Fibroblast of peridontal ligament (primary cell): ENCODE results near the gene HNF1B.

Experiments
- DNase-seq: peaks from one replicate; pipeline ENCODE4 v3.0.0-alpha.2; 2010; ENCODE audit errors: extremely low read depth

HNF1B gene

GRCh38 chr17:37671824-37672547 lies 72.9 kb downstream of the HNF1B start:
- peak; percentile 67 for DNase-seq

DNA sequence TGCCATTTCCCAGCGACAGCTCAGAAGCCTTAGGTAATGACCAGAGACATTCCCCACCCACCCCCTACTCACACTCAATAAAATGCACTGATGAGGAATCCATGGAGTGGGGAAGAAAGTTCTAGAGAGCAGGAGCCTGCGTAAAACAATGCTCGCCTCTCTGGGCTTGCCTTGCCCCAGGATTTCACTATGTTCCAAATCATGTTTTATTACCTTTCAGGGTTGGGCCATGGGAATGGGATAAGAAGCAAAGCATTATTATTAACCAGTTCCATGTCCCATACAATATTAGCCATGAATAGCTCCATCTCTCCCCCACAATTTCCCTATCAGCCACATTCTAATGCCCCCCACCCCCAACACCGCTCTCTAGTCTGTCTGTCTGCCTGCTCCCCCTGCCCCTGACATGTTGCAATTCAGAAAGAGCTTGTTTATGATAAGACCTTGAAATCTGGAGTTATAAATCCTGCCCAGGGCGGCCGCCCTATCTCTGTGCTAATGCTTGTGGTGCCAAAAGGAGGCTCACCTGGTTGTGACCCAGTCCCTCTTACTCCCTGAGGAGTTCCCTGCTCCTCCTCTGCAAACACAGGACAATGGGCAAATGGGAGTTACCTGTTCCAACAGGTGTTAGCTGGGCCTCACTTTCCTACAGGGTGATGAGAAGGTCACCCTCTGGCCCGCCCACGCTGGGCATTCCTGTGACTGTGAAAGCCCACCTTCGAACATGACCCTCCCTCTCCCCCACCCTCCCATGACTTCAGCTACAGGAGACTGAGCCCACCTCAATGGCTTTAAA lies 73.6 kb downstream of the HNF1B start:
- no peak for DNase-seq

DNA sequence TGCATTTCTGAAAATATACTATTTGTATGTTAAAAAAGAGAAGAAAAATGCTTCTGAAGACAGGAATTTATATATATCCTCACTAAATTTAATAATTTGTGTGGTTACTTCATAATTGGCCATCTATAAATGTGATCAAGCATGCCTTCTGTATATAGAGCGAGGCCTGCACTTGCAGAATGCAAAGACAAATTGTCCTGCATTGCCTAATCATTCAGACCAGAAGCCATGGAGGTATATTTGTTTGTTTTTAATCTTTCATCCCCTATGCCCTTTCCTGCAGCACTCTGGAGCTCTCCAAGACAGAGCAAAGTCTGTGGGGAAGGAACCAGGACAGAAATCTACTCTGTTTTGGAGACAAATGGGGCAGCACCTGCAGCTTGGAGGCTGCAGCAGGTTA lies 77.8 kb downstream of the HNF1B start:
- no peak for DNase-seq

GRCh38 chr17:37664214-37664613 lies 80.6 kb downstream of the HNF1B start:
- DNase-seq: no peak

DNA sequence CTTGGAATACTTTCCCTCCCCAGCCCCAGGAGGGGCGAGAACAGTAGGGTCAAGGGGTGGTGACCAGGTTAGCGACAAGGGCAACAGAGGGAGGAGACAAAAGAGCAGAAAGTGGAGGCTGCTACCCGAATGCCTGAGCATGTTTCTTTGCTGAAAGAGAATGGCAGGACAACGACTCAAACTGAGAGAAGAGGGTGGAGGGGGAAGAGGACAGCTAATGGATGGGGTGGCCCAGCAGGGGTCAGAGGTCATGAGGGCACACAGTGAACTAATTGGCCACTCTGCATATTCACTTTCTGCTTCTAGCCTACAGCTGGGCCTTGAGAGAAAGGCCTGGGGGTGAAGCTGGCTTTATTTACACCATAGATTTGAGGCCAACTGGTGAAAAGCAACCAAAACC lies 82.5 kb downstream of the HNF1B start:
- no peak for DNase-seq

- no peak for DNase-seq
Observed at GRCh38 chr17:37661400-37662014, 83.4 kb downstream of the HNF1B start.

DNA sequence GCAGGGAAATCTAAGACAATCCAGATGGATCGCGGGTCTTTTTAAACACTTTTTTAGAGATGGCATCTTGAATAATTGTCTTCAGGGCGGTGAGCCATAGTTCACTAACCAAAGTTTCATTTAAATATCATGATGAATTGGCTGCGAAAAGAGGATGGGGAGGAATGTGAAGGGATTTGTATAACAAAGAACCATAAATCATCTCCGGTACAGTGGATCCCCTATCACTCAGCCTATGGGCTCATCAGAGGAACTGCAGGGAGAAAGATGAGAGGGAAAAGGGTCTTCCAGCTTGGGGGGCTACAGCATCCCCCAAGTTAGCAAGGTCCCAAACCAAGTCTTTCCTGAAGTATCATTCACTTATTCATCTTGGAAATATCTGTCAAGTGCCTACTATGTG lies 84.9 kb downstream of the HNF1B start:
- no peak for DNase-seq

DNA sequence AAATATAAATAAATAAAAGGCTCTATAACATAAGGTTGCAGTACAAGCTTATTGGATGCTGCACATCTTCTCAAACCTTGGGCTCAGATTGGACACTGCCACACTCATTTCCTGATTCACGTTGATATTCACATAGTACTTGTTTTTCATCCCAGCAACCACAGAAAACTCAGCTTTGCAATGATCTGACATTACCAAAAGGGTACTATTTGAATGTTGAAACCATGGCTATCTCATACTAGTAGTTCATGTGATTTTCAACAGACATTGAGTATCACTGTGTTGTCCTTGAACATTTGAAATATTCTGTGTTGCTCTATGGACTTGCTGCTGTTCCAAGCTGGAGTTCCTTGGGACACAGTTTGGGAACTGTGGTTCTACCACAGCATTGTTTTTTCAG lies 87.7 kb downstream of the HNF1B start:
- no peak for DNase-seq

DNA sequence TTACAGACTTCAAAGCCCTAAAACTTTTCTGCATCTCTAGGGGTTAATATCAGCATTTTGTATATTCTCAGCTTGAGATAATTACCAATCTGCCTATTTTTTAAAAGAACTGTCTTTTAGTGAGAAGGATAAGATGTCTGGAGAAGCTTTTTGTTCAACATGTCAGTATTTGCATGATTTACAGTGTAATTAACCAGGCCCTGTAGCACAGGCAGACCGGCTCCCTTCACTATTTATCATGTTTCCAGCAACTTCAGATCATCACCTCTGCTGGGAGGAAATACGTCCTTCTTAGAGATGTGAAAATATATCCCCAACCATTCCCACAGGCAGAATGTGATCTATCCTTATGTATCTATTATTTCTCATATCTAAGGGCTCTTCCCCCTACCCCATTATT lies 93.0 kb downstream of the HNF1B start:
- no peak for DNase-seq

DNA sequence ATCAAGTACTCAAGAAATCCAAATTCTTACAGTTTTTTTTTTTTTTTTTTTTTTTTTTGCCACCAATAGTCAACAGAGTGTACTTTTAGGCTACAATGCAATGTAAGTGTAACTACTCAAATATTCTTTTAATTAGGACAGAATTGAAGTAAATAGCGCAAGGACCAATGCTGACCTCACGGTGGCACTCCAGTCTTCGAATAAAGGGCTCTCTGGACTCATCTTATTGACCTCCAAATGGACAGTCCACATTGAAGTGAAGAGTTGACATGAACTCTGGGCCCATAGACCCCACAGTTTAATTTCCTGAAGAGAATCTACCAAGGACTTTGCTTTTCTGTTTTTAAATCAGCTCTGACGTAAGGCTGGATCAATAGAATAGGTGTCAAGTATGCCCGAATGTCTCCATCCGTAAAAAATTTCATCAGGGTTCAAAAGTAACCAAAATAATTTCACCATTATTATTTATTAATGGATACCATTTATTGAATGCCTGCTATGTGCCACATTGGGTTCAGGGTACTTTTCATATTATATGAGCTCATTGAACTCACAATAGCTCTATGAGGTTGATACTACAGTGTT lies 94.3 kb downstream of the HNF1B start:
- DNase-seq: peak; percentile 63

DNA sequence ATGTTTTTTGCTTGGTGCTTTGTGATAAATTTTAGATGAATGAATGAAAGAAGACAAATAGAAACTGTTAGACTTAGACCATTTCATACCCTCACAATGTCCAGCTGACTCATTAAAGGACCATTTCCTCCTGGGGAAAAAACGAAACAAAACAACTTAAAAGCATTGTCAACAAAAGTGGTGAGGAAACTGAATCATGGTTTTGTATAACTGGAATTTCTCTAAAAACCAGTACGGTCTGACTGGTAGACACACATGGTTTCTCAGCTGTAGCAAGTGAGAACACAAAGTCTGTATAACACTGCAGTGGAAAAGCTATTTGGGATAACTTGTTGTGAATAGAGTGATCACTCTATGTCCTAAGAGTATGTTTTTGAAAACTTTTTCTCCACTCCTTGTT lies 96.3 kb downstream of the HNF1B start:
- DNase-seq: peak; percentile 63

DNA sequence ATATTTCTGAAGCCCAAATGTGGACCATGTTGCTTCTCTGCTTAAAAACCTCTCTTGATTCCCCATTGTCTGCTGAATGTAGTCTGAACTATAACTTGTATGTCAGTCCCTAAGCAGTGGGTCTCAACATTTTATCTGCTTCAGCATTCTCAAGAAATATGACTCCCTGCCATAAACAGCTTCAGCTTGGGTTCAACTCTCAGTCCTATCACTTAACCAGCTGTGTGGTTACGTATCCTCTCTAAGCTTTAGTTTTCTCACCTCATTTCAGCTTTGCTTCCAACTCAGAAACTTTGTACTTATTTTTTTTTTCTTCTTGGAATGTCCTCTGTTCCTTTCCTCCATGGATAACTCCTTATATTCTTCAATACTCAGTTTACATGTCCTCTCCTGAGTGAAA lies 97.0 kb downstream of the HNF1B start:
- DNase-seq: no peak

GRCh38 chr17:37643869-37644268 lies 101.0 kb downstream of the HNF1B start:
- peak; percentile 2 for DNase-seq

- peak; percentile 84 for DNase-seq
Observed at GRCh38 chr17:37643118-37643766, 101.6 kb downstream of the HNF1B start, which contains the start of gene DDX52. DDX52 (minus strand) TSS chr17:37643446; CDS start chr17:37643420, 26 bp downstream.

DNA sequence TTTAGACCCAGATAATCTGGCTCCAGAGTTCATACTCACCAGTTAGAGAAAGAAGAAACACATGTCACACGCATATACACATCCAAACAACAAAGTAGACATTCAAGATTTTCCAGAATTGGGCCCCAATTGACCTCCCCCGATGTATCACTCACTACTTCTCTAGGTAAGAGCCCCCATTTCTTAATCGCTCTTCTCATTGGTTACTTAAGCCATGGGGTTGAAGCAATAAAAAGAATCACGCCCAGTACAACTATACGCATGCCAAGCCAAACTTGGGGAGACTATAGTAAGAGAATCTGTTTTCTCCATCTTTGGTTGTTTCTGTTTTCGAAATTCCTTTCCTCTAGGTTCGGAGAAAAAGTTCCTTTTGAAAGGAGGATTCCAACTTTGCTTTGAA lies 102.2 kb downstream of the HNF1B start:
- peak; percentile 54 for DNase-seq

DNA sequence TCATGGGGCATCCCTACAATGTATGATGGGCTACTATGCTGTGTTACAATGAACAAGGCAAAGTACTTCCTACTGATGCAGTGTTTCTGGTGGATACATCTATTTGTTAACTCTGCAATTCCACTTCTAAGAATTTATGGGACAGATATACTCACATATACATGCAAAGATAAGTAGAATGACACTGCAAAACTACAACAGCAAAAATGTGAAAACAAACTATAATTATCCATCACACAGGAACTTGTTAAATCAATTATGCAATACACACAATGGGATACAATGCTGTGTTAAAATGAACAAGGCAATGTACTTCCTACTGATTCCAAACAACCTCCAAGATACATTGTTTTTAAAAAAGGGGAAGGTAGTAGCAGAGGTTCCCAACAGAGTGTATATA lies 104.8 kb downstream of the HNF1B start:
- no peak for DNase-seq

DNA sequence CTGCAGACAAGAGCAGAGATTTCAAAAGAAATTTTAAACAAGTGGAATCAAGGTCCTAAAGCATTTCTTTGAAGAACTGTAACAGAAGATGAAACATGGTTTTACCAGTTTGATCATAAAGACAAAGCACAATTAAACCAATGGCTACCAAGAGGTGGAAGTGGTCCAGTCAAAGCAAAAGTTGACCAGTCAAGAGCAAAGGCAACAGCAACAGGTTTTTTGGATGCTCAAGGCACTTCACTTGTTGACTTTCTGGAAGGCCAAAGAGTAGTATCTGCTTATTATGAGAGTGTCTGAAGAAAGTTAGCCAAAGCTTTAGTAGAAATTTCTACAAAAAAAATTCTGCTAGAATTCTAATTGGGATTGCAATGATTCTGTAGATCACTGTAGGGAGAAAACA lies 106.9 kb downstream of the HNF1B start:
- DNase-seq: no peak
